Cerebellar cortex (tissue), 1 donor: ENCODE results near the gene CLIP1.
A peak's percentile ranks its signal among the peaks of the same experiment; 100 is the strongest.

ENCODE experiments used
- DNase-seq: peaks from one replicate; pipeline ENCODE4 v3.0.0-alpha.2; 2015; ENCODE audit warnings: low spot score

CLIP1 gene

DNA sequence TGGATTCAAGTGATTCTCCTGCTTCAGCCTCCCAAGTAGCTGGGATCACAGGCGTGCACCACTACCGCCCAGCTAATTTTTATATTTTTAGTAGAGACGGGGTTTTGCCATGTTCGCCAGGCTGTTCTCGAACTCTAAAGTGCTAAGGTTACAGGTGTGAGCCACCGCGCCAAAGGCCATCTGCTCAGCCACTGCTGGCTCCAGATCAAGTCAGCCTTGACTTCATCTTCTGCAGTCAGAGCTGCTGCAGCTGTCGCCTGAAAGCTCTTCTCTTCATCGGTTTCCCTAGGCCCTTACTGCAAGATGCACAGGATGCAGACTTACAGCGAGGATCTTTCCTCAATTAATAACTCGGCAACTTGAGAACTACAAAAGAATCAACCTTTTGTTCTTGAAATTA lies 66.8 kb downstream of the CLIP1 start:
- DNase-seq: peak; percentile 40

DNA sequence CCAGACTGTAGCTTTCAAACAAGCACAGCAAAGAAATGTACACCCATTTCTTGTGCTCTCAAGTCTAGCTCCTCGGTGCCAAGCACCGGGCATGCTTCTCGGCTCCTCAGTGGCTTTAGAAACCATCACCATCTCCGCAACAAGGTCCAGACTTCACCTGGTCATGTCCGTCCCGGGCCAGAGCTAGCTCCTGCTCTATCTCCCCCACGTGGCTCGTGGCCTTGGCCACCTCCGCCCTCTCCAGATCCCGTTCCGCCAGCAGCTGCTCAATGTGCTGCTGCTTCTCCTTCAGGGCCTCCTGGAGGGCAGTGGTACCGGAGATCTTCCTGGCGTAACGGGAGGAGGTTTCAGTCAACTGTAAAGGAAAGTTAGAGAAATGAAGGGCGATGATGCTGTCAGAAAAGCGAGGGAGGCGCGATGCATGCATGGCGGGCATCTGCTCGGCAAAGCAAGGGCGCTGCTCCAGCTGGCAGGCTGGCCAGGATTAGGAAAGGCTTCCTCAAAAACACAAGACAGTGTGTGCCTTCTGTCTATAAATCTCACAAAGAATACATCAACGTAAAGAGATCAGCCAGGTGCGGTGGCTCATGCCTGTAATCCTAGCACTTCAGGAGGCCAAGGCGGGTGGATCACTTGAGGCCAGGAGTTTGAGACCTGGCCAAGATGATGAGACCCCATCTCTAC lies 67.4 kb downstream of the CLIP1 start:
- DNase-seq: peak; percentile 81

DNA sequence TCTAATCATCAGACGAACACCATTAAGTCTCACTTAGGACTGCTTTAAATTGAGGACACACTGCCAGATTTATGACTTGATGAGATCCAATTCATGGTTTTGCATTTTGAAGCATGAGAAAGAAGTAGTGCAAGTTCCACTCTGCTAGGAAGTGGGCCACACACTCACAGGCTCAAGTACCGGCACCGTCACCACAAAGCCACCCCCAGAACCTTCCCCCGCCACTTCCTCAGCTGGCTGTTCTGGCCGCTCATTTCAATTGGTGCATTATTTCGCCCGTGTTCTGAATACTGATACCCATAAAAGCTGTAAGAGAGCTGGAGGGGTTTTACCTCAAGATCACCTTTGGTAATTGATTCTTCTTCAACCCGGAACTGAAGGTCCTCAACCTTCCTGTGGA lies 70.1 kb downstream of the CLIP1 start:
- no peak for DNase-seq

DNA sequence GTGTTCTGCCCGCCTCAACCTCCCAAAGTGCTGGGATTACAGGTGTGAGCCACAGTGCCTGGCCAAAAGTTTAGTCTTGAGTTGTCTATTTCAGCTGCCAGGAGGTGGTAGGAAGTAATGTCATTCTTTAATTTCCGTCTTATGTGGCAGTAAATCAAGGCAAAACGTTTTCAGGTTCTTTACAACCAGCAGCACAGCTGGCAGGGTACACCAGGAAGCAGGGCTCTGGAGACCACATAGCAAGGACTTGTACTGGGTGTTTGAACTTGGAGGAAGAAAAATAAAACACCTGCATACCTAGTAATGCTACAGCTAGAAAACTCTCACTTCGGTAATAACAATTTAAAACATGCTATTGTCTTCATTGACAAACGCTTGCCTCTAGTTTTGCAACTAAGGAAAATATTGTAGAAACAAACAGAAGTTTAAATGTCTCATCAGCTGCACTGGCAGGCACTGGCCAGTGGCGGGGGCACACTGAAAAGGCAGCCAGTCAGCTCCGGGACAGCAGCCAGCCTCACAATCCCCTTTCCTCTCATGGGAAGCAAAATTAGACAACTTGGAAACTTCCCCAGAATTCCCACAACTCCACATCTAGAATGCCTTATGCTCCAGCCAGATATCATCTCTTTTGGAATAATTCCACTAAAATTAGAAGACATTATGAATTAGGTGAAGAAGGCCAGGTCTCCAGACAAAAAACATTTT lies 72.2 kb downstream of the CLIP1 start:
- DNase-seq: peak; percentile 81

DNA sequence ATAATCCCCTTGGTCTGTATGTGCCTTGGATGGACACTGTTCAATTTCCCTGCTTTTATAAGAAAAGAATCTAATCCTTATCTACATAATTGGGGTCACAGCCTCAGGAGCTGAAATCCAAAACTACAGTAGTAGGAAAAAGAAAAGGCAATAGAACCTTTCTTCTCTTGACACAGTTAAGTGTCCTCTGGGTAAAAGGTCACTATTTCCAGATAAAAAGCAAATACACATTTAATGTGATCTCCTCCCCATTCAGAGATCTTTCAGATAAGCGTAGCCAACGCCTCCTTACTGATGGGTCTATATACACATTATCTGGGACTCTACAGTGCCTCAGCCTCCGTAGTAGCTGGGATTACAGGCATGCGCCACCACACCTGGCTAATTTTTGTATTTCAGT lies 73.4 kb downstream of the CLIP1 start:
- DNase-seq: no peak

DNA sequence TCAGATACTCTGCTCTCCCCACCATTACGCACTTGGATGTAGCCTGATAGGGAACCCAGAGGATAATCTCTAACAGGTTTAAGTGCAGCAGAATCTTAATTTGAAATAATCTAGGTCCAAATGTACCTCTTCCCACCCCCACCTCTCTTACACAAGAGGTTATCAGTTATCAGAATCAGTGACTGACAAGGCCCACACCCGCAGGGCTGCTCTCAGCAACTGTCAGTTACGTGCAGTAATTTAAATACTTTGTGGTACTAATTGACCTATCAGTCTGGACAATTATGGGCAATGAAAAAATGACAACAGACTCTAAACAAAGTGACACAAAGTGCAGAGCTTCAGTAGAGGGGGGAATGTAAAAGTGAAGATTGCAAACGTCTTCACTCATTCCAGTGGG lies 74.0 kb downstream of the CLIP1 start:
- no peak for DNase-seq

DNA sequence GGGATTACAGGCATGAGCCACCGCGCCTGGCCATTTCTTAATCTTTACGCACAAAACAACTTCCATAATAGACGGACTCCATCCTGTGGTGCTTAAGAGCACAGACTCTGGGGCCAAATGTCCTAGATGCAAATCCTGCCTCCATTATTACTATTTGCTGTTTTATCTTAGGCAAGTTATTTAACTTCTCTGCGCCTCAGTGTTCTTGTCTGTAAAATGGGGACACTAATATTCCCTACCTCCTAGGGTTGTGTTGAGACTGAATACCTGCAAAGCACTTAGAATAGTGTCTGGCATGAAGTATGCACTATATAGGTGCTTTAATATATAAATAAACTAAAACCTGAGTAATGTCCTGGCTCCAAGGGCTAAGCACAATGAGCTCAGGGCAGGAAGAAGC lies 76.4 kb downstream of the CLIP1 start:
- no peak for DNase-seq

DNA sequence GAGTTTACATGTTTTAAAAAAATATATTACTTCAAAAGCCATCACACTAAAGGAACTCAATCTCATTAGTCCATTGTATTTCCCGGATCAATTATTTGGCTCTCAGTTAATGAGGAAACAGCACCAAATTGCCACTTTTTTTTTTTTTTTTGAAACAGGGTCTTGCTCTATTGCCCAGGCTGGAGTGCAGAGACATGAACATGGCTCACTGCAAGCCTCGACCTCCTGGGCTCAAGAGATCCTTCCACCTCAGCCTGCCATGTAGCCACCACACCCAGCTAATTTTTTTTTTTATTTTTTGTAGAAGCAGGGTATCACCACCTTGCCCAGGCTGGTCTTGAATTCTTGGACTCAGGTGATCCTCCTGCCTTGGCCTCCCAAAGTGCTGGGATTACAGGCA lies 77.4 kb downstream of the CLIP1 start:
- no peak for DNase-seq

DNA sequence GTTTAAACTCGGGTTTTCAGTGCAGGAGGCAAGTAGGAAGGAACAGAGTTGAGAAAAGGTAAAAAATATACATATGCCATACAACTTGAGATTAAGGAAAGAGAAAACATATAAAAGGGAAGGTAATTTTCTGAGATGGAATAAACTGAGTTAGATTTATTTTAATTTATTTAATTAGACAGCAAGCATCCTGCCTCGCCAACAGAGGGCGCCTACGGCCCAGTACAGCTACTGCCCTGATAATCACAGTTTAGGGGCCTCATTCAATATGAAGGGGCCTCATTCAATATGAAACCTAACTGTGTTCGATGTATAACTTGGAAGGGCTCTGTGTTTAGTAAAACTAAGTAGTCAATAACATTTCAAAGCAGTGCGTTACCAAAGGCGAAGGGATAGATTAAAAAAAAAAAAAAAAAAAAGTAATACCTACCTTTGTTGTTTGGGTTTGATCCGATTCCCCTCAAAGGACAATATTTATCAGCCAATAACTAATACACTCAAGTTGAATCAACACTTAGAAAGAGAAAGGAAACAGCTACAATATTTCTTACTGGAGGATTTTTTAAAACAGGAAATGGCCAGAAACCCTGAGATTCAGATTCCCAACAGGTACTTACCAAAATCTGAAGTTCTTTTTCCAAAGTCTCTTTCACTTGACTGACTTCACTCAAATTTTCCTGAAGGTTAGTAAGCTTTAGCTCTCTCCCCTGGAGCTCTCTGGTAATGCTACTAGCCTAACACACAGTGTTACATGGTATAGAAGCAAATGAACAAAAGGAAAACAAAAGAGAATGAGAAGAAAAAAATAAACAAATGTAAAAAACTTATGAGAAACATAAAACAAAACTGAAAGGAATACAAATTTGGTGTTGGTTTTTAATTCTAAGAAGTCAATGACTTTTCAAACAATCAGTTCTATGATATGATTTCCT lies 86.2 kb downstream of the CLIP1 start:
- no peak for DNase-seq

DNA sequence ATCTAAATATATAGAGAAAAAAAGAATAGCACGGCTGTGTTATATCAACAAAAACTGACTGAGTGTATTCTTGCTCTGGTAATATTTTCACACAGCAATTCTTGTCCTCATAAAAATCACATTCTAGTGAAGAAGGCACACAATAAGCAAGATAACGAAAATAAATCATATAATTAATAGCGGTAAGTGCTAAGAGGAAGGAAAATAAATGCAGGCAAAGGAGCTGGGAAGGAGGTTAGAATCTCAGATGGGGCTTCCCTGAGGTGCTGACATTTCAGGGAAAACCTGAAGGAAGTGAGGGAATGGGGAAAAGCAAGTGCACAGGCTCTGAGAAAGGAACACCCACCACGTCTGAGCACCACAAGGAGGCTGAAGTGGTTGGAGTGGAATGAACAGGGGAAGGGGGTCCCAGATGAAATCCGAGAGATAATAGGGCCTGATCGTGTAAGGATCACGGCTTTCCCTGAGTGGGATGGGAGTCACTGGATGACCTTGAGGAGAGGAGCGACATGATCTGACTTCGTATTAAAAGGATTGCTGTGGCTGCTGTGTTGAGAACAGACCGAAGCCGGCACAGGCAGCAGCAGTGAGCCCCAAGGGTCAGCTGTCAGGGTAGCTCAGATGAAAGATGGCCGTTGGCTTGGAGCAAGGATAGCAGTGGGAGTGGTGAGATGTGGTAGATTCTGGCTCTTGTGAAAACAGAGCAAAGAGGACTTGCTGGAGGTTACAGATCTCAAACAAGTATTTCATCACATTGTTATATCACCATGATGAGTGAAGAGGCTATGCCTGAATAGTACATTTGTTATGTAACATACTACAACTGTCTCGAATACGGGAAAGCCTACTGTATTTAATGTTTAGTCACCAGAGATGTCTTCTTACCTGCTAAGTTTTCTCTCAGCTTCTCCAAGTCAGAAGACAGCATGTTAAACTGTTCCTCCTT lies 89.1 kb downstream of the CLIP1 start:
- no peak for DNase-seq

DNA sequence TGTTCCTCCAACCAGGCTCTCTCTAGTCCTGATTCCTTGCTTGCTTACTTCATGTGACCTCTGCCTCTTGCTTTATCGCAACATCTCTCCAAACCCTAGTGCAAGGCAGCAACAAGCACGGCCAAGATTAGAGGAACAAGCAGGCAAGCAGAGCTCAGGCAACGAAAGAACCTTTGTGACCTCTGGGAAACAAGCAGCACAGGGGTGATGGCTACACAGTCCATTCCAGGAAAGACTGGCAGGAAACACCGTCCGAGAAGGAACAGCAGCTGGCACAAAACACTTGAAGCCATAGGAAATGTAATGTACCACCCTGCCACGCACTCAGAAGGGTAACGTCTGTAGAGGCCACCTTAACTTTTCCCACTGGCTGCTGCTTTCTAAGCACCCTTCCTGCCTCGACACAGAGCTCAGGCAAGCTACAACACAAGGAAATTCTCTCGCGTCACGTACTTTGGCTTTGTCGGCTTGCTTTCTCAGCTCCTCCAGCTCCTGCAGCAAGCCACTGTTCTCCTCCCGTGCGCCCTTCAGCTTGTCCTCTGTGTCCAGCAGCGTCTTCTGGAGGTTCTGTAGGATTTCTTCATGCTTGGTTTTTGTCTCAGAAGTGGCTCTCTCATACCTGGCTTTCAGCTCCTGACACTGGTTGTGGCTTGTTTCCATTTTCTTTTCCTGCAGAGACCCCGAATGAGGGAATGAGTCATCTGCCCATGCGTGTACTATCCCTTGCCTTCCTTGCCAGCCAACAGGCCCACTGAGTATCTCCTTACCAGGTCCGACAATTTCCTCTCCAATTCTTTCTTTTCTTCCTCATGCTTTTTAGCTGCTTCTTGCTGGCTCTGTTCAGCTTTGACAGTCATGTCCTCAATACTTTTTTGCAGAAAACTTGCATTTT lies 94.7 kb downstream of the CLIP1 start:
- no peak for DNase-seq

DNA sequence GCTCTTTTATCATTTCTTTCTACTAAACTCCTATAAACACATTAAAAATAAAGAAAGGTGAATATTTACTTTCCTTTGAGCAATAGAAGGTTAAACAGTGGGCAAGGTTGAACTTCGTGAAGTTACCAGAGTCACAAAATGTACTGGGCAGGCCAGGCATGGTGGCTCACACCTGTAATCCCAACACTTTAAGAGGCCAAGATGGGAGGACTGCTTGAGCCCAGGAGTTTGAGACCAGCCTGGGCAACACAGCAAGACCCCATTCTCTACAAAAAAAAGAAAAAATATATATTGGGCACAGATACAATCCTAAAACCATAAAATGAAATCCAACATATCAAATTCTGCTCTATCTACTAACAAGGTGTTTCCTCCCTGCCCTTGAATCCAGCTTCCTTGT lies 95.5 kb downstream of the CLIP1 start:
- no peak for DNase-seq

DNA sequence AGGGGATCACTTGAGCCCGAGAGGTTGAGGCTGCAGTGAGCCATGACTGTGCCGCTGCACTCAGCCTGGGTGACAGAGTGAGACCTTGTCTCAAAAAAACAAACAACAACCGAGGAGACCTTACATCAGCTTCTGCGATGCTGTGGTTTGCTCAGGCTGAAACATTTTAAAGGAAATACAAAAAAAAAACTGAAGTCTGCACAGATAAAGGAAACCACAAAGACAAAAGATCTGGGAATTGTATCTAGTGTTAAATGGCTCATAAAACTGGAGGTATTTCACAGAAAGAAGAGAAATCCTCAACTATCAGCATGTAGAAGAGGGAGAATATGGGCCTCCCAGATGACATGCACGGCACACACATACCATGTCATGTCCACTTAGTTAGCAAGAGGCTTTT lies 95.9 kb downstream of the CLIP1 start:
- DNase-seq: no peak

DNA sequence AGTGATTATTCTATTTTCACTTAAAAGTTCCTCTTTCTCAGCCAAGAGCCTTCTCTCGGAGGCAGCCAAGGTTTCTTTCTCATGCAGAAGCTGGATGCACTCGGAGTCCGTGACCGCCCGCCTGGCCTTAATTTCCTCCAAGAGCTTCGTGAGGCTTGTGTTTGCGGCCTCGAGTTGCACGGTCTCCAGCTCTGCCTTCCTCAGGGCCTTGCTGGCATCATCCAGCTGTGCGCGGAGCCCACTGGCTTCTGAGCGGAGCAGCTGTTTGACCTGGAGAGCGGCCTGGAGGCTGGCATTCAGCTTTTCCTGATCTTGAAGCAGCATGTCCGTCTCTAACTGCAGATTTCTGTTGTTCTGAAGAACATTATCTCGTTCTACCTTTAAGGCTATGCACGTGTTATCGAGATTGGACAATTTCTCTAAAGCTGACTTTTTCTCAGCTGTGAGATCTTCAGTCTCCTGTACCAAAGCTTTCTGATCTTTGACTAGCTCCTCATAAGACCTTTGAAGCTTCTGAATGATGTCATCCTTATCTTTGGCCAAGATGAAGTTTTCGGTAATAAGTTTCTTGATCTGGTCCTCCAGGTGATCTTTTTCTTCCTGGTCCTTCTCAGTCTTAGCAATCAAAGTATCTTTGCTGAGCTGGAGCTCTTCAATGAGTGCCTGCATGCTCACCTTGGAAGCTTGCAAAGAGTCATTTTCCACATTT lies 99.0 kb downstream of the CLIP1 start:
- no peak for DNase-seq

DNA sequence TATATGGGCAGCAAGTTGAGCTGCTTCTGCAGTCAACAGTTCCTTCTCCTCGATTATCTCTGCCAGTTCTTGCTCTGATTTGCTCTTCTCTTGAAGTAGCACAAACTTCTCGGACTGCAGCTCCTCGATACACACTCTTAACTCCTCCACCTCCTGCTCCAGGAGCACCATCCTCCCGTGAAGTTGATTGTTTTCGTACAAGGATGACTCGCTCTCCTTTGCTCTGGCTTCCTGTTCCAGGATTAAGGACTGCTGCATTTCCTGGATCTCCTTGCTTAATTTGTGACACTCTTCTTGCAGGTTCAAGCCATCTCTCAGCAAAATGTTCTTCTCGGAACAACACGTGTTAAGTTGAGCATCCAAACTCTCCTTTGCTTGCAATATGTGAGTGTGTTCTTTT lies 100.0 kb downstream of the CLIP1 start:
- no peak for DNase-seq

DNA sequence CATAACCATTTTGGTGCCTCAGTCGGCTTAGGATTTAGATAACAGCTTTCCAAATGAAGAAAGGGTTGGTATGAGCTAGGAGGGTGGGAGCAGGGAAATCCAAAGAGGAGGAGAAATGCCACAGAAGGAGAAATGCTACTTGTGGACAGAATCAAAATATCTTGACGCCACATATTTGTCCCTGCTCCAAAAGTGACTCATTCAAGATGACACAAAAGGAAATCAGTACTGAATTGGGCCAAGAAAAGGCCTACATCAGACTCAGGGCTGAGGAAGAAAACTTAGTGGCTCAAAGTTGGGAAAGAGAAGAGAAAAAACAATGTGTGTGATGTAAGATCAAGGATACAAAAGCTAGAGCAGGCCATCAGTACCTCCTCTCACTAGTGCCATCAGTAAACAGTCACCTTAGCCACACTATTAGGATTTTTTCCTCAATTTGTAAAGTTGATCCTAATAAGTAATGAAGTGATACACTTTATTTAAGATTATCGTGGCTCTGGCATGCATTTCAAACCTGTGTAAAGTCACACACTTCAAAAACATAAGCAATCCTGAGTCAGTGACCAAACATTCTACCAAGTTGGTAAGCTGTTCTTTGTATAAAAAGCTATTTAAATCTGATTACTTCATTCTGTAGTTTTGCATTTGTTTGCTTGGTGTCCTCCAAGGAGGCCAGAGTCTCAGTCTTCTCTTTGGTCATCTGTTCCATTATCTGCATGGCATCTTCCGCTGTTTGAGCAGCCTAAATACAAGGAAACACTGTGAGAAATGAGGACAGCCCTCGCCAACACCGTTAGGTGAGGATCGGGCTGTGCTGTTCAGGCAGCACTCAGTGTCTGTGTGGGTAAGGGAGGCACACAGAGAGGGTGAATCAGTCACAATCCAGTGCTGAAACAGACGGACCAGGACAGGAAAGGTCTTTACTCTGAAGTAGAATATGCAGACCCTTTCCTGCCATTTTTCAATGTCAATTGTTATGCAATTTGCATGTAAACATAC lies 103.6 kb downstream of the CLIP1 start:
- no peak for DNase-seq

DNA sequence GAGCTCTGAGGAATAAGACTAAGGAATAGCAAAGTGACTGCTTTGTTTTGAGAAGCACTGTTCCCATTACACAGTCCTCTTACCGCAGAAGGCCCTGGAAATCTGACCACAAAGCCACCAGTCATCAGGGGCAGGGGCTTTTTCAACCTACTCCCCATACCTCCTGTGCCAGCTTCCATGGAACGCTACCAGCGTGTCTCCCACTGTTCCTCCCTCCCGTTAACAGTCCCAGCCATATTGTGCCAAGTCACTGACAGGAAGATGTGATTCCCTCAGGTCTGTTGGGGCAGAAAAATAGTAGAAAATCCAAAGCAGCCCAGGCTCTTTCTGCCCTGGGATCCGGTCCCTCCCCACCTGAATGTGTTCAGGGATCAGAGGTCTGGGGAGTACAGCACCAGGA lies 109.5 kb downstream of the CLIP1 start:
- no peak for DNase-seq

DNA sequence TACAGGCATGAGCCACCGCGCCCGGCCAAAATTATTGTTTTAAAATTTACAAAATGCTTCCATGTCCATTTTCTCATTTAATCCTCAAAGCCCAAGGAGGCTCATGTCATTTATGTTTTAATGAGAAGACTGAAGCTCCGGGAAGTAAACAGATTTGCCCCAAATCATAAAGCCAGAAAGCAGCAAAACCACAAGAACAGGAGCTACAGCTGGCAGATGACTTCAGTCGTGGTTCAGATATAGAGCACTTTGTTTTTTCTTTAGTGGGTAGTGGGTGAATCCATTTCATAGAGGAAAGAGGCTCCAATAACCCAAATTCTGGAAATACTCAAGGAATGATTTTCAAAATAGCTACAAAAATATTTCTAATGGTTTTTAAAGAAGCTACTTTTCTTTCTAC lies 110.8 kb downstream of the CLIP1 start:
- no peak for DNase-seq
